Activated T-helper 1 cell treated with anti-CD3 and anti-CD28 coated beads, Interleukin-2, amount 50 U/mL, for 16 hours (primary cell): ENCODE measurements around the gene IL18BP.

Experiments
- DNase-seq, 2 donors: peaks; one replicate each; pipeline ENCODE4 v3.0.0-alpha.2; 2020; ENCODE audit warnings: low read depth in 1 of 2, low spot score in 1 of 2

The IL18BP gene

DNA sequence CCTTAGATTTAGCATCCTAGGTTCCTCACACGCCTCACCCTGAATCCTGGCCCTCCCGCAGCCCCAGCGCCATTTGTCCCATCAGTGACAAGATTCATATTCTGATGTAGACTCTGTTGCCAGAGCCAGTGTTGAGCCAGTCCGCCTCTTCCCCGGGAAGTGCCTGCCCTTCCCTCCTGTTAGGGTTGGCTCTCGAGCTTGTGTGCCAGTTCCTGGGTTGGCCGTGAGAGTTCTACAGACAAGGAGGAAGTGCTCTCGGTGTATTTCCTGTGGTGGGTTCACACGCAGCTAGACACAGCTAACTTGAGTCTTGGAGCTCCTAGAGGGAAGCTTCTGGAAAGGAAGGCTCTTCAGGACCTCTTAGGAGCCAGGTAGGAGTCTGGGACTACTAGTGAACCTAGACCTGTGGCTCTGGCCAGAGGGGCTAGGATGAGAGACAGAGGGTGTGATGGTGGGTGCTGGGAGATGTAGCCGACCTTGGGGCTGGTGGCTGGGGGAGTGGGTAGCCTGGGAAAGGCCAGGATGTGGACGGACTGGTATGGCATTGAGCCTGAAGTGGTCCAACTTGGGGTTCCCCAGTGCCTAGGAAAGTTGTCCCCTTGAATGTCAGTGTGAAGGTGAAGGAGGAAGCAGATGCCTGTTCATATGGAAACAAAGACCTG is at the start of gene IL18BP:
TSS of gene IL18BP (plus strand) at position 261 of the 662 bp plus-strand sequence. CDS start 1,076 bp downstream, outside the sequence.
- peak in 1 of 2 donors; percentile 11 for DNase-seq

DNA sequence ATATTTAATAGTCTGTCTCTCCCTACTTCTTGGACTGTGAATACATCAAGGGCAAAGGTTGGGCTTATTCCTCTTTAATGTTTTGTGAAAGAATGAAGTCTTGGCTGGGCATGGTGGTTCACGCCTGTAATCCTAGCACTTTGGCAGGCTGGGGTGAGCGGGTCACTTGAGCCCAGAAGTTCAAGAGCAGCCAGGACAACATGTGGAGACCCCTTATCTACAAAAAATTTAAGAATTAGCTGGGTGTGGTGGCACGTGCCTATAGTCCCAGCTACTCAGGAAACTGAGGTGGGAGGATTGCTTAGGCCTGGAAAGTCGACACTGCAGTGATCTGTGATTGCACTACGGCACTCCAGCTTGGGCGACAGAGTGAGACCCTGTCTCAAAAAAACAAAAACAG is 49.7 kb upstream of the IL18BP start:
- DNase-seq = no peak

DNA sequence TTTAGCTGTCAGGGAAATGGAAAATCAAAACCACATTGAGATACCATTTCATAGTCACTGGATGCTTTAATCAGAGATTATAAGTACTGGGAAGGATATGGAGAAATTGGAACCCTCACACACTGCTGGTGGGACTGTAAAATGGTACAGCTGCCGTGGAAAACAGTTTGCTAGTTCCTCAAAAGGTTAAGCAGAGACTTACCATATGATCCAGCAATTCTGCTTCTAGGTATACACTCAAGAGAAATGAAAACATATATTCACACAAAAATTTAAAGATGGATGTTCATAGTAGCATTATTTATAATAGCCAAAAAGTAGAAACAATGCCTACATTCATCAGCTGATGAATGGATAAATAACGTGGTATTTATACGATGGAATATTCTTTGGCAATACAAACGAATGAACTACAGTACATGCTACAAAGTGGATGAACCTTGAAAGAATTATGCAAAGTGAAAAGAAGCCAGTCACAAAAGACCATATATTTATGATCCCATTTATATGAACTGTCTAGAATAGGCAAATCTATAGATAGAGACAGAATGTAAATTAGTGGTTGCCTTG is 46.9 kb upstream of the IL18BP start:
- DNase-seq = no peak

DNA sequence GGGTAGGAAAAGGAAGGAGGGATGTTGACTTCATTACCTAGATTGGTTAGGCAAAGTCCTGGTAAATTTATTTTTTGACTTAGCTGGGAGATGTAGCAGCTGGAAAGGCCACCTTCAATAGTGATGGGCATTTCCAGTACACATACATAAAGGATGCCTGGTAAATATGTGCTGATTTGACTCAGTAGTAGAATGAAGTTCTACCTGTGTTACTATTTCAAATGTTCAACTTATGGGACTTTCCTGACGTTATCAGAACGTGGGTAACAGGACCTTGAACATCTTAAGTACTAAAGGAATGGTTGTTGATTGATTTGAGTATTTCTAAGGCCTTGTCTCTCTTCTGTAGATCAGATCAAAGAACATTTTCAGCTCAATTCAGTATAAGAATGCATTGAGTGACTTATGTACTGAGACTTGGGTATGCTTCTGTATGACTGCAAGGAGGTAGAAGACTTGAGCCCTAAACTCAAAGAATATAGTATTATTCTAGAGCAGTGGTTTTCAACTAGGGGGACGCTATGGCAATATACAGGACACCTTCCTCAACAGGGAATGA is 42.7 kb upstream of the IL18BP start:
- DNase-seq = no peak

- no peak for DNase-seq
Observed at GRCh38 chr11:71962428-71963038, 36.2 kb upstream of the IL18BP start.

- DNase-seq = no peak
Observed at GRCh38 chr11:71963468-71963867, 35.2 kb upstream of the IL18BP start.

GRCh38 chr11:71964641-71965040 is 34.1 kb upstream of the IL18BP start:
- no peak for DNase-seq

- DNase-seq = no peak
Observed at GRCh38 chr11:71971680-71972079, 27.0 kb upstream of the IL18BP start.

DNA sequence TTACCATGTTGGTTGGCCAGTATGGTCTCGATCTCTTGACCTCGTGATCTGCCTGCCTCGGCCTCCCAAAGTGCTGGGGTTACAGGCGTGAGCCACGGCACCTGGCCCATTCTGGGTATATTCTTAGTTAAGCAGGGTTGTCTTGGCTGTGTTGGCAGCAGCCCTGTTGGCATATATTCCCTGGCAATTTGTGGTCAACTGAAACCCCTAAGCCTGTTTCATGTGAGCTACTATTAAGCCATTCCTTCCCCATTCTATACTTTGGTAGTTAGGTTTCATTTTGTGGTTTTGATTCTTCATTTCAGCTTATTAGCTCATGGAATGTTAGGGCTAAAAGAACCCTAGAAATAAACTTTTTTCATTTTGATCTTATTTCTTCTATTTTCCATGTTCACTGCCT is 22.2 kb upstream of the IL18BP start:
- no peak for DNase-seq

- no peak for DNase-seq
Observed at GRCh38 chr11:71977090-71977489, 21.6 kb upstream of the IL18BP start.

- peak in 1 of 2 donors; percentile 9 for DNase-seq
Observed at GRCh38 chr11:71977743-71978418, 20.8 kb upstream of the IL18BP start.

DNA sequence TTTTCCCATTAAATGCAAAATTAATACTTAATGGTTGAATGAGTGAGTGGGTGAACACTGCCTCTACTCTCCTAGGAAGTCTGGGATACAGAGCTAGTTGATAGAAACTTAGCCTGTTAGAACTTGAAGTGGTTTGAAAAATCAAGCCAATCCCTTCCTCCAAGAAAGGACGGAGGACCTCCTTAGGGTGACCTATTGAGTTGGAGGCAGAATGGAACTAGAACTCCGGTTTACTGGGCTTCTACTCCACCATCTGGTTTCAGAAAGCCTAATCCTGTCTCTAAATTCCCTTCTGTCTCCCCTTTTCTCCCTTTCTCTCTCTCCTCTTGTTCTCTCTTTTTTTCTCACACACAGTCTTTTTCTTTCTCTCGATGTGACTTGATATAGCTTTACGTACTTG is 19.6 kb upstream of the IL18BP start:
- no peak for DNase-seq

- no peak for DNase-seq
Observed at GRCh38 chr11:71979602-71980001, 19.1 kb upstream of the IL18BP start.

DNA sequence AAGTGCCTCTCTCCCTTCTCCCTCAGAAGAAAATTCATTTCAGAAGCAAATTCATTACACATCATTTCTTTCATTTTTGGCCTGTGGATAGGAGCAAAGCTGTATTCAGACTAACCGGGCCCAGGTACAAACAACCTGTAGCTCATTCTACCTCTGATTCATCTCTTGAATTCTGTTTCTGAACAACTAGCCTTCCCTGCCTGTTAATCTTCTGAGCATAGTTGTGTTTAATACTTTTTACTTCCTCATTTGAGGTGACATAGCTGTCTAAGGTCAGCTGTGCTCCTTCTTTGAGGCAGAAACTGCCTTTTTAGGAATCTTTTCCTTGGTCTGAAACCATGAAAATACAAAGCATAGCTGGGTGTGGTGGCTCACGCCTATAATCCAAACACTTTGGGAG is 12.6 kb upstream of the IL18BP start:
- no peak for DNase-seq

DNA sequence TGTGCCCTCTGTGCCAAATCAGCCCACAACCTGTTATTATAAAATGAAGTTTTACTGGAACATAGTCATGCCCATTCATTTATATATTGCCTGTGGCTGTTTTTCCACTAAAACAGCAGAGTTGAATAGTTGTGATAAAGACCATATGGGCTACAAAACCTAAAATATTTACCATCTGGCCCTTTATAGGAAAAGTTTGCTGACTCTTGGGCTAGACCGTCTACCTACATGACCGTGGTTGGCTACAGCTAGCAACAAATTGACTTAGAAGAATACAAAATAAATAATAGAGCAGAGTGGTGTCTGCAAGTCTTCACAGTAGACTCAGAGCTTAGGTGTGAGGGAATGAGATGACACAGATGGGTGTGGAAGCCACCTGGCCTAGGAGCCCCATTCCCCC is 11.2 kb upstream of the IL18BP start:
- no peak for DNase-seq

GRCh38 chr11:71988050-71988449 is 10.7 kb upstream of the IL18BP start:
- DNase-seq = no peak

GRCh38 chr11:71990701-71991100 is 8.0 kb upstream of the IL18BP start:
- DNase-seq = no peak

DNA sequence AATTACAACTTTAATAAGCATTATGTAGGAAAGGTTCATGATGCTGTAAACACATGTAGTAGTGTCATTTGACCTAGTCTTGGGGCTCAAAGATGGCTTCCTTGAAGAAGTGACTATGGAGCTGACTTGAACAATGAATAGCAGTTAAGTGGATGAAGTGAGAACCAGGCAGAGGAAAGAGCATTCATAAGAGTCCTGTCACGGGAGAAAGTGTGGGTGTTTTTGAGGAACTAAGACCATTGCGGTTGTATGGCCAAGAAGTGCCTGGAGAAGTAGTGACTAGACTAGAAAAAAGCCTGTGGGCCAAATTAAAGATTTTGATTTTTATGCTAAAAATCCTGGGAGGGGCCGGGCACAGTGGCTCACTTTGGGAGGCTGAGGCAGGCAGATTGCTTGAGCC is 7.2 kb upstream of the IL18BP start:
- no peak for DNase-seq

GRCh38 chr11:71992136-71992730 is 6.5 kb upstream of the IL18BP start:
- DNase-seq = no peak

DNA sequence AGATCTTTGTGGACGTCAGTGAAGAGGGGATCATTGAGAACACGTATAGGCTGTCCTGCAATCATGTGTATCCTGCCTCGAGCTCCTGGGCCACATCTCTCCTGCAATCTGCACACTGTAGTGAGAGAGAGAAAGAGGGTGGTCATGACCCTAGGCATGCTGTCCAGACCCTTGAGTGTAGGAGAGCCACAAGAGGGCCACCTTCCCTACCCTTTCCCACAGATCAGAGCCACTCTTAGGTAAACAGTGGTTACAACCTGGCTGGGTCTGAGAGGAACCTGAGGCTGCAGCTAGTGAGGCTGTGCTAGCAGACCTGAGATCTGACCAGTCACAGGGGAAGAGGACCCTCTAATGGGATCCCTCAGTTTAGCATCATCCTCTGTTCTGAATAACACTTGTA is 3.9 kb upstream of the IL18BP start:
- DNase-seq = no peak

GRCh38 chr11:71995726-71996291 is 2.9 kb upstream of the IL18BP start:
- DNase-seq = no peak
